DND-41 (cell line): ENCODE results near the gene FBXW5.

Experiments used
- EZH2 ChIP-seq: IDR thresholded peaks from 3 replicates; pipeline ENCODE4 v1.6.1; 2012; ENCODE audit warnings: borderline replicate concordance, low read depth, mild to moderate bottlenecking, moderate library complexity, low read length, inconsistent platforms; ENCODE audit not compliant: severe bottlenecking
- TF ChIP-seq, protein P1 (sequence below): IDR thresholded peaks from 2 replicates; pipeline ENCODE4 v1.5.1; 2012; ENCODE audit warnings: borderline replicate concordance, low read length, moderate library complexity, mild to moderate bottlenecking; ENCODE audit not compliant: poor library complexity, severe bottlenecking; ENCODE audit errors: extremely low read depth

DNA sequence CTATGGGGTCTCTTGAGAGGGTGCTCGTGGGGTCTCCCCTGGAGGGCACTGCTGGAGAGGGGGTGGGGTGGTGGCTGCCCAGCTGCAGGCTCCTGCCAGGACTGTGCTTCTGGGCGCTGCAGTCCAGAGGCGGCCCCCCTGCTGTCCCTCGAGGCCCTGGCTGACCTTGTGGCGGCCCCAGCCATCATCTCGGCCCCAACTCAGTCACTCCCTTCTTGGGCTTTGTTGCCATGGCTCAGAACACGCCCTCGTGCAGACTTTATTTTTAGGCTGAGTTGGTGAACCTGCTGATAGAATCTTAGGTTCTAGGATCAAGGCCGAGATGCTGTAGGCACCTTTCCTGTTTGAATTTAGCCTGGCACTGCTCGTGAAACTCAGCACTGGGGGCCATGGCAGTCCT lies 22.8 kb downstream of the FBXW5 start:
- TF ChIP-seq, protein P1, sequence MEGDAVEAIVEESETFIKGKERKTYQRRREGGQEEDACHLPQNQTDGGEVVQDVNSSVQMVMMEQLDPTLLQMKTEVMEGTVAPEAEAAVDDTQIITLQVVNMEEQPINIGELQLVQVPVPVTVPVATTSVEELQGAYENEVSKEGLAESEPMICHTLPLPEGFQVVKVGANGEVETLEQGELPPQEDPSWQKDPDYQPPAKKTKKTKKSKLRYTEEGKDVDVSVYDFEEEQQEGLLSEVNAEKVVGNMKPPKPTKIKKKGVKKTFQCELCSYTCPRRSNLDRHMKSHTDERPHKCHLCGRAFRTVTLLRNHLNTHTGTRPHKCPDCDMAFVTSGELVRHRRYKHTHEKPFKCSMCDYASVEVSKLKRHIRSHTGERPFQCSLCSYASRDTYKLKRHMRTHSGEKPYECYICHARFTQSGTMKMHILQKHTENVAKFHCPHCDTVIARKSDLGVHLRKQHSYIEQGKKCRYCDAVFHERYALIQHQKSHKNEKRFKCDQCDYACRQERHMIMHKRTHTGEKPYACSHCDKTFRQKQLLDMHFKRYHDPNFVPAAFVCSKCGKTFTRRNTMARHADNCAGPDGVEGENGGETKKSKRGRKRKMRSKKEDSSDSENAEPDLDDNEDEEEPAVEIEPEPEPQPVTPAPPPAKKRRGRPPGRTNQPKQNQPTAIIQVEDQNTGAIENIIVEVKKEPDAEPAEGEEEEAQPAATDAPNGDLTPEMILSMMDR = no peak
- no peak for TF ChIP-seq EZH2
